NCI-H460 (cell line): Measurements from ENCODE around the gene TAF12. TPM values are rescaled to one million over a fixed set of nuclear protein-coding genes. Genes with fewer than 3 reads are reported as not detected.
"Not testable (repeated sequence)": the region's sequence is repeated elsewhere in the genome, so short reads cannot be mapped to it uniquely, and the experiment has no call there.

ENCODE experiments used
- DNase-seq: peaks from one replicate; pipeline ENCODE4 v3.0.0-alpha.2; 2016; ENCODE audit warnings: low read depth; ENCODE audit errors: extremely low read depth
- polyA plus RNA-seq: library from polyadenylated mRNA; depleted of rRNA; stranded (reverse); fragments of >200 nt; gene quantifications from 2 replicates; pipeline ENCODE4 v1.2.3, GENCODE V29; 2014; cell fraction: nucleus; rRNA removed
- total RNA-seq: library from RNA; depleted of rRNA; stranded (reverse); fragments of >200 nt; shearing (Covaris generic); gene quantifications from 2 replicates; pipeline ENCODE4 v1.2.3, GENCODE V29; 2014; rRNA removed

TAF12 gene, protein sequence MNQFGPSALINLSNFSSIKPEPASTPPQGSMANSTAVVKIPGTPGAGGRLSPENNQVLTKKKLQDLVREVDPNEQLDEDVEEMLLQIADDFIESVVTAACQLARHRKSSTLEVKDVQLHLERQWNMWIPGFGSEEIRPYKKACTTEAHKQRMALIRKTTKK
- total RNA-seq, result 33.0 and 38.4 TPM in 2 replicates
- 28.7 and 29.4 TPM in 2 replicates for polyA plus RNA-seq

DNA sequence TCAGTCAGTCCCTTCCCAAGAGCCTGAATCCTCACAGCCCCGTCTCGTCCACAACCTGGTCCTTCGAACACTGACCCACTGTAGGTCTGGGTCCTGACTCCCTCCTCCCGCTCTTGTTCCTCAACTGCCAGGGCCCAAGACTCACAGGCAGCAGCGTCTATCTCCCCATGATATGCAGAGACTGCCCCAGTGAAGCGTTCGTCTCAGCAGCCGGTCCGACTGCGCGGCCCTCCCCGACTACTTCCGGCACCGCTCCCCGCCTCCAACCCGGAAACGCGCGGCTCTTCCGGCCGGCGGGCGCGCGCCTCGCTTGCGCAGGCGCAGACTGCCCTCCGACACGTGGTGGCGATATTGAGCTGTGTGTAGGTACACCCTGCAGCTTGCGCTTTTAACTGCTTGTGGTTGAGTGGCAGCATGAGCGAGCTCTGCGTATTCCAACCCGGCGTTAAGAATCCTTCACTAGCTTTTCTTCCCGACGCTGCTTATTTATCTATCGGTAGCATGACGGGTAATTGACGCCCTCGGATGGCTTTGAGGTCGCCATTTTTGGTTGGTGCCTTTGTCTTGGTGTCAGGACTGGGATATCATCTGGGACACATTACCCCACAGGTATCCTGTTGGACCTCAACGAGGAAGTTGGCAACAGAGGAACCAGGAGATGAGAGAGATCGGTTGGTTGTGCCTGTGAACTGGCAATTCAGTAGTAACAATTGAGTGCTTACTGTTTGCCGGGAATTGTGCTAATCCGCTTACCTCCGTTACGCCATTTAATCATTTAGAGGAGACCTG, at the start of gene TAF12:
Gene TAF12 (minus strand): TSS at position 221 of the 789 bp plus-strand sequence. CDS start 20,986 bp downstream, outside the sequence.
- peak; percentile 89 for DNase-seq

DNA sequence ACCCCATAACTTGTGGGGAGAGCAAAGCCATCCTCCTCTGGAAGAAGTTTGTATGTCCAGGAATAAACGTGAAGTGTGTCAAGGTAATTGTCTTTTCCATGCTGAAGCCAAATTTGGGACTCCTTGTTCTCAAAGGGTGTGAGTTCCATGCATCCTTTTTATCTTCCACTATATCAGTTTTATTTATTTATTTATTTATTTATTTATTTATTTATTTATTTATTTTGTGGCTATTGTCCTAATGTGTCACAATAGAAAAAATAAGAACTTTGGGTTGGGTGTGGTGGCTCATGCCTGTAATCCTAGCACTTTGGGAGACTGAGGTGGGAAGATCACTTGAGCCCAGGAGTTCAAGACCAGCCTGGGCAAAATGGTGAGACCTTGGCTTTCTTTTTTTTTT, 48.8 kb upstream of the TAF12 start:
- DNase-seq, result not testable (repeated sequence)

DNA sequence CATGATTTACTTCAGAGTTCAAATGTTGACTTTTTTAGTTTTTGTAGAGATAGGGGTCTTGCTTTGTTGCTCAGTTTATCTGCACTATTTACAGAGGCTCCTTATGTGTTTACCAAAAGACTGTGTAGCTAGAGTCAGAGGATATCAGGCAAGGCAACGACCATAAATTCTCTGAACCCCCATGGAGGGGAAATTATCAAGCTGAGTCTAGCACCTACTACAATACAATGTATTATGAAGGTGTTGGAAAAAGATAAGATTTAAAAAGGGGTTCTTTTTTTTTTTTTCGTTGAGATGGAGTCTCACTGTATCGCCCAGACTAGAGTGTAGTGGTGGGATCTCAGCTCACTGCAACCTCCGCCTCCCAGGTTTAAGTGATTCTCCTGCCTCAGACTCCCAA, 42.1 kb upstream of the TAF12 start:
- no peak for DNase-seq

DNA sequence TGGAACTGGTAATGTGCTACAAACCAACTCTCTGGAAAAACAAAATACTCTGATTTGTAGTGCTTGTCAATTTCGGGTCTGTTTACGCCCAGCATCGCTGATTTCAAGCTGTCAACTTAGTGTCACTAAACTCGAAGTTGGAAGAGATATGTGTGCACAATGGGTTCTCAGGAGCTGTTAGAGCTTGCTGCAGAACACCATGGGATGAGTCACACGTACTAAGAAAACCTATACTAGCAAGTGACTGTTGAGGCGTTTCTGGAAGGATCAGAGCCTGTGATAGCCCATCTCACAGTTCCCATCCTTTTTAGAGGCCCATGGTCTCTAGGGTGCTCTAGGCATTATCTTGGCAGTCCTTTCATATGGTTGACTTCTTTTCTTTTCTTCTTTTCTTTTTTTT, 40.0 kb upstream of the TAF12 start:
- no peak for DNase-seq

DNA sequence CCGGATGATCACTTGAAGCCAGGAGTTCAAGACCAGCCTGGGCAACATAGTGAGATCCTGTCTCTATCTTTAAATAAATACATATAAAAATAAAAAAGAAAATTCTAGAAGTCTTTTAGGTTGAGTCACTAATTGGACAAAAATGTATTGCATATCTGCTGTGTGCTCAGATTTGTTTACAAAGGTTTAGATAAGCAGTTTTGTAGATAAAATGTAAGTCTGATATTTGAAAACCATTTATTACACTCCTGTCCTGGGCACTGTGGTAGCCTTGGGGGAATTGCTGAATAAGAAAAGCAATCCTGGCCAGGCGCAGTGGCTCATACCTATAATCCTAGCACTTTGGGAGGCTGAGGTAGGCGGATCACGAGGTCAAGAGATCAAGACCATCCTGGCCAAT, 37.3 kb upstream of the TAF12 start:
- DNase-seq, result no peak

DNA sequence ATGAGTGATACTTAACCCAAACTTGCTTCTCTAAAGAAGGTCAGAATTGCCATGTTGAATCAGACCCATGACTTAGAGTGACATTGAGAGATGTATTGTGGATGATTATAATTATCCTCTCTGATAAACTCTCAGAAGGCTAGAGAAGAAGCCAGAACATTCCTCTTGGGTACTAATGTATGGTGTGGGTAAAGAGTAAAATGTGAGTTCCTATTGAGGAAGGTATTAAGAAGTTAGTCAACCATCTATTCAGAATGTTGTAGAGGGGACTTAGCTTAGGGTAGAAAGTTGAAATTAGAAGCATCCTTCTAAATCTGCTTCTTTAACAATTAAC, 33.0 kb upstream of the TAF12 start:
- DNase-seq, result no peak

DNA sequence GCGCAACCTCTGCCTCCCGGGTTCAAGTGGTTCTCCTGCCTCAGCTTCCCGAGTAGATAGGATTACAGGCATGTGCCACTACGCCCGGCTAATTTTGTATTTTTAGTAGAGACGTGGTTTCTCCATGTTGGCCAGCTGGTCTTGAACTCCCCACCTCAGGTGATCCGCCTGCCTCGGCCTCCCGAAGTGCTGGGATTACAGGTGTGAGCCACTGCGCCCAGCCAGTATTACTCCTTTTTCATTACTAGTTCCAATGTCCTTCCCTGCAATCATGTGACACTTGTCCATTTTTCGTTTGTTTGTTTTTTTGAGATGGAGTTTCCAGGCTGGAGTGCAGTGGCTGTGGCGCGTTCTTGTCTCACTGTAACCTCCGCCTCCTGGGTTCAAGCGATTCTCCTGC, 30.1 kb upstream of the TAF12 start:
- not testable (repeated sequence) for DNase-seq

DNA sequence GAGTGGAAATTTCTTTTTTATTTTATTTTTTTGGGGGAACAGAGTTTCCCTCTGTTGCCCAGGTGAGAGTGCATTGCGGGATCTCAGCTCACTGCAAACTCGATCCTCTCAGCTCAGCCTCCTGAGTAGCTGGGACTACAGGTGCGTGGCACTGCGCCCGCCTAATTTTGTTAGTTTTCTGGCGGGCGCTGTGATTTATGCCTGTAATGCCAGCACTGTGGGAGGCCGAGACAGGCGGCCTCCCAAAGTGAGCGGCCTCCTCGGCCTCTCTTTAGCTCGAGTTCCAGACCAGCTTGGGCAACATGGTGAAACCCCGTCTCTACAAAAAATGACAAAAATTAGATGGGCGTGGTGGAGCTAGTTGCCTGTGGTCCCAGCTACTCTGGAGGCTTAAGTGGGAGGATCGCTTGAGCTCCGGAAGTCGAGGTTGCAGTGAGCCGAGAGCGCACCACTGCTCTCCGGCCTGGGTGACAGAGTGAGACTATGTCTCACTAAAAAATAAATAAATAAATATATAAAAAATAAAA, 28.4 kb upstream of the TAF12 start:
- DNase-seq, result no peak

DNA sequence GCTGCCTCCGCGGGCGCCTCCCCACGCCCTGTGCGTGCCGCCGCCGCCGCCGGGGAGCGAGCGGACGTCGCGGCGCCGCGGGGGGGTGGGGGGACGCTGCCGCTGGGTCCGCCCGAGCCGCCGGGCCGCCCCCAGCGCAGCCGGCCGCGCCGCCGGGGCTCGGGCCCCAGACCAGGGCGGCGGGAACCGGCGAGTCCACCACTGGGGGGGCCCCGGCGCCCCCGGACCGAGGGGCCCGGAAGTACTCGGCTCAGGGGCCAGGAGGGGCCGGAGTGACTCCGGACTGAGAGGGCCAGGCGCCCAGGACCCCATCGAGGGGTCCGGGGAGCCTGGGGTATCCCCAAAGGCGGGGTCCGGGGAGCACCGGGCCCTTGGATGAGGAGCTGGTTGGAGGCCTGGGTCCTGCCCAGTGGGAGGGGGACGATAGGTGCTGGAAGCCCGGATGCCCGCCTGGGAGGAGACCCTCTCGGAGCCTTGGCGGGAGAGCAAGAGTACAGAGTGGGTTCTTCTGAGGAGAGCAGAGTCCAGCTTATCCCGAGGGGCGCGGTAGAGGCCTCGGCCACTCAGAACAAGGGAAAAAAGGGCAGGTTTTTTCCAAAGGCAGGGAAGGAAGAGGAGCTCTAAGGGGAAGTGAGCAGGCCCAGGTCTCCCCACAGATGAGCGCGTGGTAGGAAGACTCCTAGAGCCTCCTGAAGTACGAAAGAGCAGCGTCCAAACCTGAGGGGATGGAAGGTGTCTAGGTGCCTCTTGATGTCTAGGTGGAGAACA, 26.3 kb upstream of the TAF12 start:
- DNase-seq, result no peak

DNA sequence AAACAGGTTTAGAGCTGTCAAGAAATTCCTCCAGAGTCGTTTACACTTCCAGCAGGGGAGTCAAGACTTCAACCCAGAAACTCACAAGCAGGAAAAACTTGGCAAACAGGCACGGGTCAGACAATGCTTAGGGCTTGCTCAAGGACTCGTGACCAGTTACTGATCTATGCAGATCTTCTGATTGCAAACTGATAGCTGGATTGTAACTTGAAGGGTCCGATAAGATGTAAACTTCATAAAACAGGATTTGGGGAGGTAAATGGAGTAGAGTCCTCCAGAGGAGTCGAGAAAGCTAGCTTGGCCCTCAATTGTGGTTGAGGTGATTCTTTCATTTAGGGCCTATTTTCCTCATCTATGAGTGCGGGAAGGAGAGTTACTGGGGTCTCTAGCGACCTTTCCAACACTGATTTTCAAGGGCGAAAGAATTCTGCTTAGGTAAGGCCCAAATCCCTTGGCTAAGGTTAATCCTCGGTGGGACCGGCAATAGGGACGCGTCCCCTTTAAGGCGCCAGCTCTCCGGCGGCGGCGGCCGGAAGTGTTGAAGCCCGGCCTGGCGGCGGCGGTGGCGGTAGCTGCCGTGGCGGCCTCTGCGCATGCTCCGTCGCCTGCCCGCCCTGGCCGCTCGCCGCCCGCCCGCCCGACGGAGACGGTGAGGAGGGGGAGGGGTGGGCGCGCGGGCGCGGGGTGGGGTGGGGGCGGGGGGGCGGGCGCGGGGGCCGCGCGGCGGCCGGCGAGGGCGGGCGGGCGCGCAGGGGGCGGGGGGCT, 25.5 kb upstream of the TAF12 start, which contains the start of gene GMEB1:
Gene GMEB1 (plus strand): TSS at position 594 of the 765 bp plus-strand sequence. CDS start 14,829 bp downstream, outside the sequence.
- DNase-seq, result peak; percentile 78

DNA sequence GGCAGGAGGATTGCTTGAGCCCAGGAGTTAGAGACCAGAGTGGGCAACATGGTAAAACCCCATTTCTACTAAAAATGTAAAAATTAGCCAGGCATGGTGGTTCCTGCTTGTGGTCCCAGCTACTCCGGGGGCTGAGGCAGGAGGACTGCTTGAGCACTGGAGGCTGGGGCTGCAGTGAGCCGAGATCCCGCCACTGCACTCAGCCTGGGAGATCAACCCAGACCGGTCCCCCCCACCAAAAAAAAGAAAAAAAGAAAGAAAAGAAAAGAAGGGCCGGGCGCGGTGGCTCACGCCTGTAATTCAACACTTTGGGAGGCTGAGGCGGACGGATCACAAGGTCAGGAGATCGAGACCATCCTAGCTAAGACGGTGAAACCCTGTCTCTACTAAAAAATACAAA, 23.9 kb upstream of the TAF12 start:
- no peak for DNase-seq

DNA sequence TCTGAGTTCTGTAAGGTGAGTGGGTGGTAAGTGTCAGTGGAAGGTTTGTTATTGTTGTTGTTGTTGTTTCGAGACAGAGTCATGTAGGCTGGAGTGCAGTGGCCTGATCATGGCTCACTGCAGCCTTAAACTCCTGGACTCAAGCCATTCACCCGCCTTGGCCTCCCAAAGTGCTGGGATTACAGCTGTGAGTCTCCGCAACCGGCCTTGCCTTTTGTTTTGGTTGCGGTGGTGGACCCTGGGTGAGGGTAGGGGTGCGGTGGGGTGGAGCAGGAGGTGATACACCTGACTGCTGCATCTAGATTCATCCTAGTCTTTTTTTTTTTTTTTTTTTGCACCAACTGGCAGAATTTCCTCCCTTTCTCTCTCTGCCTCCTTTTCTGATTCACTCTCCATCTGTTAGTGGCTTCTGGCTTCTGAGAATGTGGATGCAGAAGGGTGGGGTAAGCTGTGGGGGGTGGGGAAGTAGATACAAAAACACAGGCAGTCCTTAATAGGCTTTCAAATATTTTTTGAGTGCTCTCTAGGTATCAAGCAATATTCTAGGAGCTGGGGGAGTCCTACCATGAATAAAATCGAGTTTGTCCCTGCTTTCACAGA, 21.1 kb upstream of the TAF12 start:
- DNase-seq, result no peak

DNA sequence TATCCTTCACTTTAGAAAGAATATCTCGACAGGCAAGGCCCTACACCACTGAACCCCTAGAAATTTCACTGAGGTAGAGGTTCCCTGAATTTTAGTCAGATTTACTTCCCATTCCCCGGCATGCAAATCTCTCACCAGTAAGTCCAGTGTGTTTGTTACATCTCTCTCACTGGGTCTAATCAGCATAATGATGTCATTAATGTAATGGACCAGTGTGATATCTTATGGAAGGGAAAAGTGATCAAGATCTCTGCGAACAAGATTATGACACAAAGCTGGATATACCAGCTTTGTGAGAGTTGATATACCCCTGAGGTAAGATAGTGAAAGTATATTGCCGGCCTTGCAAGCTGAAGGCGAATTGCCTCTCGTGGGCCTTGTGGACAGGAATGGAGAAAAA, 13.5 kb upstream of the TAF12 start:
- DNase-seq, result no peak

DNA sequence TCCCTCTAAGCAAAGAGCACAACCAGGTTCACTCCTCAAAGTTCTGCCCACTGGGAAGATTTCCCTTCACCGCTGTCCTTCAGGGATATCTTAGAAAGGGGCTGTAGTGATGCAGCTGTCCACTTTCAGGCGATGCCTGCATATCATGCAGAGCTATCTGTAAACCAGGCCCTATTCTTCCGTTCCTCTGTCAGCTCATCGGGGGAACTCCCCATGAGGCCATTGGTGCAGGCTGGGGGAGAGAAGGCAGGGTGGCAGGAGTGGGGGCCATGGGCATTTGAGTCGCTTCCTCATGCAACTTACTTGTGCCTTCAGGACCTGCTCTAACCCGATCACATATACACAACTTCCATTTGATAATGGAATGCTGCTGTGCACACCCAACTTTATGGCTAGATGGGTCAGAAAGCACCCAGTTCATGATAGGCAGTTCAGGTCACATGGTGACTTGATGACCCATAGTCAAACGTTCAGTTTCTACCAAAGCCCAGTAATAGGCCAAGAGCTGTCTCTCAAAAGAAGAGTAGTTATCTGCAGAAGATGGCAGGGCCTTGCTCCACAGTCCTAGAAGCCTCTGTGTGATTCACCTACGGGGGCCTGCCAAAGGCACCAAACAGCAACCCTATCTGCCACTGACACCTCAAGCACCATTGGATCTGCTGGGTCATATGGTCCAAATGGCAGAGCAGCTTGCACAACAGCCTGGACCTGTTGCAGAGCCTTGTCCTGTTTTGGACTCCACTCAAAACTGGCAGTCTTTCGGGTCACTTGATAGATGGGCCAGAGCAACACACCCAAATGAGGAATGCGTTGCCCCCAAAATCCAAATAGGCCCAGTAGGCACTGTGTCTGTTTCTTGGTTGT, 12.8 kb upstream of the TAF12 start:
- not testable (repeated sequence) for DNase-seq

DNA sequence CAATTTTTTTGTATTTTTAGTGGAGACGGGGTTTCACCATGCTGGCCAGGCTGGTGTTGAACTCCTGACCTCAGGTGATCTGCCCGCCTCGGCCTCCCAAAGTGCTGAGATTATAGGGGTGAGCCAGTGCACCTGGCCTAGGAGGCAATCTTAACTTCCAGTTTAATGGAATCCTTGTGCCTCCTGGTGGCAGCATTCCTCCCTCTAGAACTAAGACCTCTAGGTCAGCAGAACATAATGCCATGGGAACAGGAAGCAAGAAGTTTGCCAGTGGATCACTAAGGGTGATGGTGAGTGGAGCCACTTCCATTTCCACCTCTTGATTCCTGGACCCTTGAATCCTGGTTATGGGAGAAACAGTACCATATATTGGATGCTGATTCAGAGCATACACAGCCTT, 11.0 kb upstream of the TAF12 start:
- DNase-seq, result peak; percentile 34

DNA sequence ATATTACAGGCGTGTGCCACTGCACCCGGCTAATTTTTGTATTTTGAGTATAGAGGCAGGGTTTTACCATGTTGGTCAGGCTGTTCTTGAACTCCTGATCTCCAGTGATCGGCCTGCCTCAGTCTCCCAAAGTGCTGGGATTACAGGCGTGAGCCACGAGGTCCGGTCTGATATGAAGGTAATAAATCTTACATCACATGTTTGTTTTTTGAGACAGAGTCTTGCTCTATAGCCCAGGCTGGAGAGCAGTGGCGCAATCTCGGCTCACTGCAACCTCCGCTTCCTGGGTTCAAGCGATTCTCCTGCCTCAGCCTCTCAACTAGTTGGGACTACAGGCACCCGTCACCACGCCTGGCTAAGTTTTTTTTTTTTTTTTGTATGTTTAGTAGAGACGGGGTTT, 10.2 kb upstream of the TAF12 start:
- not testable (repeated sequence) for DNase-seq

DNA sequence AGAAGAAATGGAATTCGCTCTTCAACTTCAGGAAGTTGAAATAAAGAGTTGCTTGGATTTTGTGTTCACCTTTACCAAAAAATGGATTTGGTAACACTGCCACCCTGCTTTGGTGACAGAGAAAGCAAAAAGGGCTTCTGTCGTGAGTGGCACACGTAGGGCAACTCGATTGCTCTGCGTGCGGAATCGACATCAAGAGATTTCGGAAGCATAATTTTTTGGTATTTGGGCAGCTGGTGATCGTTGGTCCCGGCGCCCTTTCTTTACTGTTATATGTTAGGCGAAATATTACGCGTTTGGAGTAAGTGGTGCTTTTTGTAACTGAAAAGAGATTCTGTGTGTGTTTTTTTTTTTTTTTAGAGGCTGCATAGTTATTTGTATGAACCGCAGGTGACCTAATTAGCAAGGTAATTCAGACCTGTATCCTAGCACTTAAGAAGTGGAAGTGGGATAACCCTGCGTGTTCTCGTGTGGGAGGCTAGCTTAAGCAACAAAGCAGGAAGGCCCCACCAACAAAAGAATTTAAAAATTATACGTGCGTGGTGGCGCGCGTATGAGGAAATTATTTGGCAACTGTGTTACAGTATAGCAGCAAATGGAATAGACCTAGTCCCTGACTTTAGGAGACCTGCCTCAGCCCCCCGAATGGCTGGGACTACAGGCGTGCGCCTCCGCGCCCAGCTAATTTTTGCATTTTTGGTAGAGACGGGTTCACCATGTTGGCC, 5.8 kb upstream of the TAF12 start, which contains the start of gene RNU11:
Gene RNU11 (plus strand): TSS at position 127 of the 725 bp plus-strand sequence.
- DNase-seq, result peak; percentile 96

DNA sequence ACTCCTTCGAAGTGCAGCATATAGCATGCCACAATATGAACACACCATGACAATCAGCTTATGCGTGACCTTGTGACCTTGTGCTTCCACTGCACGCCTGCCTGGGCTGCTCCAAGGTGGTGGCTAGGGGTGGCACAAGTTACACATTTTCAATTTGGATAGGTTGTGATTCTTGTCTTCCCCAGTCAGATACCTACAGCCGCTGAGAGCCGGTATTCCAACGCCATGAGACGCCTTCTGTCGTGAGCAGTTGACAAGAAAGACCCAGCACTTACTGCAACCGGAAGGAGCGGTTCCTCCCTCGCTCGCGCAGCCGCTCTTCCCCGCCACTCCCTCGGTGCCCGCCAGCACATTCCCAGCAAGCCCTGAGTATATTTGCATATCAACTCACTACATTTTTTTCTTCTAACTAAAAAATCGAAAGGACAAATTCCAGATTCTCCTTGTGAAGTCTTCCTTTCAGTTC, 5.2 kb upstream of the TAF12 start:
- DNase-seq, result peak; percentile 85
